GM21381 (cell line): ENCODE data around the gene LCE7A.

Experiments
- ATAC-seq: cut with Tn5 transposase; IDR thresholded peaks from one replicate; pipeline ENCODE4 v1.9.1; 2021; ENCODE audit warnings: mild to moderate bottlenecking, moderate library complexity; ENCODE audit not compliant: unreplicated experiment

The LCE7A gene

DNA sequence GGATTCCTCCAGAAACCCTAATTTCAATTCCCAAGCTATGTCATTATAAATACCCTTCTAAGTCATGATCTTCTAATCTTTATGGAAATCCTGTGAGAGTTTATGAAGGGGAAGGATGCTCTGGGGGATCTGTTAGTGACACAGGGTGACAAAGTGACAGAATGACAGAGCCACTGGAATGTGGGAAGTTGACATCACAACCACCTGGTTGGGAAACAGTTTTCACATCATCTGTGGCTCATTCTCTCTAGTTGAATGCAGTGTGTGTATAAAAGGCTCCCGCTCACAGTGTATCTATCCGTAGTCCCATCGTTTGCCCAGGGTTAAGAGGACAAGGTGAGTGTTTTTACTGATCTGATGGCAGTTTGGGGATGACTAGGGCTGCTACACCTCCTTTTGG is at the start of gene LCE7A:
Gene LCE7A (plus strand): TSS at position 301 of the 400 bp plus-strand sequence. CDS start 702 bp downstream, outside the sequence.
- no peak for ATAC-seq

GRCh38 chr1:152811050-152811449 is 48.7 kb upstream of the LCE7A start:
- ATAC-seq = no peak

DNA sequence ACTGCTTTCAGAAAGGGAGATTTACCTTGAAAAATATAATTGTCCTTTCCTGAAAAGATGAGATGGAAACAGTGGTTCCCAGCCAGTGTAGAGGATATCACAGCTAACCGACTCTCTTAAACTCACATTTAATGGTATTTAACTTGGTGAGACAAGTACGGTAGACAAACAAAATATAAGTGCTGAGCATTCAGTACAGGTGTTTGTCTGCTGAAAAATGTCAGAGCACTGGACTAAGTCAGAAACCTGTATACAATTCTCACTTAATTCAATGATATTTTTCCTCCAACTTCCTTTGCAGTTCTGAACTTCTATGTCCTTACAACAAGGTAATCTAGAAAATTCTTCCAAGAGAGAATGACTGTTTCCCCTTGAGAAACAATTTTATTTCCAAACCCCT is 48.1 kb upstream of the LCE7A start, which contains the start of gene LCE1B:
Gene LCE1B (plus strand): TSS at position 301 of the 400 bp plus-strand sequence. CDS start 476 bp downstream, outside the sequence.
- no peak for ATAC-seq

DNA sequence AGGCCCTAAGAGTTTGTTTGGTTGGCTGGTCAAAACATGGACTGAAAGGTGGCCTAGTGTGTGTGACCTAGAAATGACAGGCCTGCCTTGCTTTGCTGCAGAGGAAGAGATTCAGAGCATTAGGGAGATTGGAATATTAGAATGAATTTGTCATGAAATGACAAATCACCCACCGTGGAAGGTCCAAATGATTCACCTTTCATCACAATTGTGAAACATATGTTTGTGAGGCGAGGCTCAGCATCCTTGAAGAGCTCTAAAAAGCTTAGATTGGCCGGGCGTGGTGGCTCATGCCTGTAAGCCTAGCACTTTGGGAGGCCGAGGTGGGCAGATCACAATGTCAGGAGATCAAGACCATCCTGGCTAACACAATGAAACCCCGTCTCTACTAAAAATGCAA is 42.5 kb upstream of the LCE7A start:
- ATAC-seq = no peak

DNA sequence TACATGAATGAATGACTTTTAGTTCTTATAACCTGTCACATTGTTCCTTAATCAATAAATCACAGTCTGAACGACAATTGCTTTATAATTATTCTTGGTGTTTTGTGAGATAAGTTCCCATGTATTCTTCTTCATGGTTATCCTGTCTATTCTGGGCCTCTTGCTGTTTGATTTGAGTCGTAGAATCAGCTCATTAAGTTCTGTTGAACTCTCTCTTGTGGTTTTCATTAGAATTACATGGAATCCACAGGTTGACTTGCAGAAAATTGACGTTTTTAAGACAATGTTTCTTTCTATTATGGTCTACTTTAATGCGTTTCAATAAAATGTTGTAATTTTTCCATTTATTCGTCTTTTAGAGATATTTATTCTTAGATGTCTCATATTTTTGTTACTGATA is 36.5 kb upstream of the LCE7A start:
- no peak for ATAC-seq

DNA sequence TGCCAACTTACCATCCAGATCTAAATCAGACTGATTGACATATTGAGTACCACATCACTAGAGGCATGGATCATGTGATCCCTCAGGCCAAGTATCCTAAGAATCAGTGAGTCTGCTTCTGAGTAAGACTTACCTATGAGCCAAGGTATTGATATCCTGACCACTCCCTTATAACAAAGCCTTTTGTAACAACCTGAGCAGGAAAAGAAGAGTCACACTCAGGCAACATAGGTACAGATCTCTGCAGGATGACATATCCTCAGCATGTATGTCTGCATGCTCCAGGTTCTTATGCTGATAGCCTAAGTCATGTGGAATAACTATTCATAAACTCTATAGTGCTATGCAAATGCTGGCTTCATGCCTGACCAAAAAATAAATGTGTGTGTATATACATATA is 34.8 kb upstream of the LCE7A start:
- no peak for ATAC-seq

DNA sequence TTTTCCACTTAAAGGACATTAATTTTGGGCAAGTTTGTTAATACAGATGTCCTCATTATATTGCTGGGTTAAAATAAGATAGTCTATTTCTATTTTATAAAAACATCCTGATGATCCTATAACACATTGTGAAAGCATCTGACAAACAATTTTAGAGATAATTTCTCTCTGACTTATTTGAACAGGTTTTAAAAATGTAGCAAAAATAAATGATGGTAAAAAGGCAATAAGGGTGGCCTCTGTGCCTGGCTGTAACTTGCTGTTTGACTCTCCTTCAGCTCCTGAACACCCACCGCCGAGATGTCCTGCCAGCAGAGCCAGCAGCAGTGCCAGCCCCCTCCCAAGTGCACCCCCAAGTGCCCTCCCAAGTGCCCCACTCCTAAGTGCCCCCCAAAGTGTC is 32.6 kb upstream of the LCE7A start, which contains the start of gene LCE1A:
Gene LCE1A (plus strand): TSS at position 301 of the 400 bp plus-strand sequence. CDS start 0 bp downstream, at position 301.
- ATAC-seq = no peak

- ATAC-seq = no peak
These were observed 22.9 kb upstream of the LCE7A start for GRCh38 chr1:152836870-152837269.

GRCh38 chr1:152842556-152842955 is 17.2 kb upstream of the LCE7A start, which contains the start of gene LCE6A:
Gene LCE6A (plus strand): TSS chr1:152842856. CDS start chr1:152843521, 665 bp downstream.
- no peak for ATAC-seq

DNA sequence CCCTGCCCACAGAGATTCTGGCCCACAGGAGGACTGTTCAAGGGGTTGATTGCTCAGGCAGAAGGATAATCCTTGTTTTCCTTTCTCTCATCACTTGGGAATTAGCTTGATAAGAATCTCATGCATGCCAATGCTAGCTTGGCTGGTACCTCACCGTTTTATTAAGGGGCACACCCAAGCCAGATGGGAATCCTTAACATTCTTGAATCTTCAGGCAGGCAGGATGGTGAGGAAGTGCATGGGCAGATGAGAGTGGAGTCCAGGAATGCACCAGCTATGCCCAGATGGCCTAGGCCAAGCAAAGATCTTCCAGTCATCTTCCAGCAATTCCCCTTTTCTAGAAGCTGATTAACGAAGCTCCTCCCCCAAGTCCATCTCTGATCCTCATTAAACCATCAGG is 4.1 kb upstream of the LCE7A start:
- ATAC-seq = no peak

DNA sequence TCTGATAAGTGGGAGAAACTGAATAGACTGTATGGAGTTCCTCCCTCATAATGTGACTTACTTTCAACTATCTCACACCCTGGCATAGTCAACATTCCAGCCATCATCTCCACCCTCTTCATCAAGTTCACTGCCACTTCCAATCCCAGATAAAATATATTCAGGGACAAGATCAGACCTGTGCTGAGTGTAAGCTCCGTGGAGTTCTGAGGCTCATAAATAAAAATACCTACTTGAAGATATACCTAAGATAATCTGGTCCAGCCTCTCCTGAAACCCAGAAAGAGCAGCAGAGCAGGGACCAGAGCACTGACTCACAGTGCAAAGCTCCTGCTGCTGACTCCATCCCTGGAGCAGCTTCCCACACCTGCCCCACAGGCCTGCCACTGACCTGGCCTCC is 1.7 kb upstream of the LCE7A start:
- no peak for ATAC-seq

DNA sequence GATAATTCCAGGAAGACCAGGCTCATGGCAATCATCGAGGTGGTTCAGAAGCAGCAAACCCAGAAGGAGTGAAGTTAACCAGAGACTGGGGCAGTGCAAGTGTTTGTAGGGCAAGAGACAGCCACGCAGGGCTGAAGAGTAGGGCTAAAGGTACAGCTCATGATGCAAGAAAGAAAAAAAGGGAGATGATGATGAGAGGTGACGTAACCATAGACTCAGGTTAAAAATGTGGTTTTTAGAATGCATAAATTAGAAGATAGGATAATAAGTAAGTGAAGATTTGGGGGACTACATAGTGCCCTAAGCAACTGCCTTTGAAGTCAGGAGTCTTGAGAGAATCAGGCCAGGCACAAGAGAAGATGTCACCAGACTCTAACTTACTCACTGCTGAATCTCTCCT is 333 bp downstream of the LCE7A start:
- no peak for ATAC-seq

DNA sequence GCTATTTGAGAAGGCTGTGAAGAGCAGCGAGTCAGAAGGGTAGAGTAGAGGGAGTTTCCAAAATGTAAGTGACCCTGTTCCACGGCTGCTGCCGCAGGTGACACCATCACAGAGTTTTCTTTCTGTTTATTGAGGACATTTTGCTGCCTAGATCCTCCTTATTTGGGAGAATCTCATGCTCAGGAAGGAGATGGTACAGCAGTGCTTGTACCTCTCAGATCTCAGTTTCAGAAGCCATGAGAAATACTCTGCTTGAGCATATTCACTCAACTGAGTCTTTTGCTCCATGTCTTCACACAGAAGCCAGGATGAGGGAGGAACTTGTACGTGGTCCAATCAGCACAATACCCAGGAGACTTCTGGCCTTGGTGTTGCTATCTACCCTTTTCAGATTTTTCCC is 1.6 kb downstream of the LCE7A start:
- no peak for ATAC-seq

GRCh38 chr1:152864443-152864842 is 4.6 kb downstream of the LCE7A start:
- no peak for ATAC-seq

GRCh38 chr1:152866321-152866720 is 6.5 kb downstream of the LCE7A start:
- no peak for ATAC-seq

DNA sequence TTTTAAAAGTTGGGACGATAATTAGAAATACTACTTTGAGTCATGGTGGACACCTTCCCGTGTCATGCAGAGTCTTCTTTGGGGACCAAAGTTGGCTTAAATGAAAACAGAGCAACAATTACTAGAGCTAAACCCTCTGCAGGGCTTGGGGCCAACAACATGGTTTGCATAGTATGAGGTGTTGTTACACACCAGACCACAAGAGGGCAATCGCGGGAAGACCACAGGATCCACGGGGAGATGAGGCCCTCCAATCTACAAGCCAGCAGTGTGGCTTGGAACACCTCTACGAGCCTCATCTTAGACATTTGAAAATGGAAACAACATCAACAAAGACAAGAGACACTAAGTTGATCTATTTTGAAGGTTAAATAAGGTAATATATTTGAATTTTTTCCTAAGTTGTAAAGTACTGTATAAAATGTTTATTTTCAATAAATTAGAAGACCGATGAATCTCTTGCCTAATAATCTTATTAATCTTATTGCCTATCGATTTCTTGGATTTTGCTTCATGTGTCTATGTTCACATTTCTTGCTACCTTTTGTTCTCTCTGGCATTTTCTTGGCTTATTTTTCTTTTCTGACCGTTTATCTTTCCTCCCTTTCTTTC is 10.1 kb downstream of the LCE7A start:
- ATAC-seq = no peak

DNA sequence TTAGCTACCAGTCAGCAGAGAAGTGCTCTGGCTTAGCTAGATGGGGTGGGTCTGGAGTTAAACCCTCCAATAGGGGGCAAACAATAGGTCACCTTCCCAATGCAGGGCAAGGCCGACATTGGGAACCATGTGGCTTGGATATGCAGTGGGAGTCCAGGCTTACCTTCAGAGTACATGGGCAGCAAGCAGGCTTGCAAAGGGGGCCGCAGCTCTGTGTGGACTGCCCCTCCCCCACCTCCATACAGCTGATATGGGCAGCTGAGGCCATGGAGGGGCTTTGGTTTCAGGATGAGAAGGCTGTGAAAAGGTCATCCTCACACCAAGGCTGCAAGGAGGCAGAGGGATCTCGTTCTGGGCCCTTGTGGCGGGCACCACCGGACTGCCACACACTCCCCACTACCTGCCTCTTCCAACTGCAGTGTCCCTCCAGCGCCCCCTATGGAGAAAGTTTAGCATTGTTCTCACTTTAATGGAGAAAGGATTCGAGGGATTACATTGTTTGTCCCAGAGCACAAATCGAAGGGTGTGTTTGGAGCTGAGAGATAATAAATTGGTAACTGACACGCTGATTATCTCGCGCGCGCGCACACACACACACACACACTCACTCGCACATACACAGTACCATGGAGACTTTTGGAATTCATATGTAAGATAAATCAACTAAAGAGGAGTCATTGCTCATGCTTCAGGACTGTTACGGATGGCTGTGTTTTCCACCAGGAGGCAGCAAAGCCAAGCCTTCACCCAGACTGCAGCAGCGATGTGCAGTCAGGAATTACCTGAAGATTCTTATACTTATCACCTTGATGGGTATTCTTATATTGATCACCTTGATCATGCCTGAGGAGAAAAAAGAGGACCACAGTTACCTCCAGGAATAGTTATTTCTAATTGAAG is 11.3 kb downstream of the LCE7A start:
- ATAC-seq = no peak

DNA sequence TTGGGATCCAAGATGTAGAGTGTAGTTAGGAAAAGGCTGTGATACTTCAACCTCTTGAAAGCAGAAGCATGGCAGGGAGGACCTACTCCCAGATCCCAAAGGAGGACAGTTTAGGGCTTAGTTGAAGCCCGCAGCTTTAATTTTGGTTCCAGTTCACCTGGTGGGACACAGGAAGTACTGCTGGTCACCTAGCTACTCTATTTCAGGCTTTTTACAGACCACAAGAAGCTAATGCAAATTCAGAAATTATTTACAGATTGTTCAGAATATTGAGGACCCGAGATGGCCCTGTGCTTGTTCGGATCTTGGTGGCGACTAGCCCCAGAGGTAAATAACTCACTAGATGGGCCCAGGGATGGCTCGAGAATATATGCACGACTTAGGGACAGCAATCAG is 11.9 kb downstream of the LCE7A start:
- ATAC-seq = no peak

DNA sequence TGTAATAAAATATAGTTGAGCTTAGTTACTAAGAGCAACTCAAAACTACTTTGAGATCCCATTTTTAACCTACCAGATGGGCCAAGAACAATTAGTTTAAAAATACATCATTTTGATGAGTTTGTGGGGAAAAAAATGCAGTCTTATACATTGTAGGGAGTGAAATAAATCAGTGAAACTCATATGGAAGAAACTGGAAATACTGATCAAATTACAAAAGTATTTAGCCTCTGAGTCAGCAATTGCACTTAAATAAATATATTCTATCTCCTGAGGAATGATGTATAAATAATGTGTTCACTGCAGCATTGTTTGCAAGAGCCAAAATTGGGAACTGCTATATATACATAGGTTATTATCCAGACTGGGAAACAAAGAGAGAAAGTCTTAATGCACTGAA is 13.7 kb downstream of the LCE7A start:
- ATAC-seq = no peak

GRCh38 chr1:152876827-152877226 is 17.0 kb downstream of the LCE7A start:
- no peak for ATAC-seq

DNA sequence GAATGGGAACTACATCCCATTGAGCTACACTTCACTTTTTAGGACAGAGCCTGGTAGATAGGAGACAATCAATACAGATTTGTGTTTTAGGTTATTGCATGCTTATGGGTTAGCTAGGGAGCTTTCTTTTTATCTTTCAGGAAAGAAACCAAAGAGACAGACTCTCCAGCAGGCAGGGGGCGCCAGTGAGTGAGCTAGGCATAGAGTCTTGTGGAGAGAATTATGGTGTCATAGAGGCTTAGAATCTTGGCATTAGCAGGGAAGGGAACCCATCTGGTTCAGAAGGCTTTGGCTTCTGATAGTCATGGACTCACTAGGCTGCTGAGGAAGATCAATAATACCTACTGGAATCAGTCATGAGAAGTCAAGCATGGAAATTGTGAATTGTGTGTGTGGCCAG is 18.2 kb downstream of the LCE7A start, which contains the start of gene SMCP:
Gene SMCP (plus strand): TSS at position 281 of the 400 bp plus-strand sequence. CDS start 6,101 bp downstream, outside the sequence.
- no peak for ATAC-seq
